Ovary (tissue), 3 donors: Measurements from ENCODE around the gene POLD1.

Experiments used
- EP300 ChIP-seq: sonication (generic); formaldehyde crosslinking; IDR thresholded peaks from one replicate; pipeline ENCODE4 v1.6.1; 2017; ENCODE audit warnings: antibody characterized with exemption
- POLR2A ChIP-seq: fragments of 450-650 bp; IDR thresholded peaks from one replicate; pipeline ENCODE4 v1.6.1; 2017; ENCODE audit warnings: antibody characterized with exemption, mild to moderate bottlenecking, moderate library complexity
- TF ChIP-seq, protein P1 (sequence below), 3 donors: fragments of 450-650 bp in 2 of 3; fragments of 200-600 bp in 1 of 3; IDR thresholded peaks; one replicate each; pipeline versions ENCODE4 v1.5.1 to v1.8.0; 2016 to 2022; ENCODE audit warnings: antibody characterized with exemption in 3 of 3, mild to moderate bottlenecking in 1 of 3
- donor health status: DM: no; HTN: no; CAD: no.

DNA sequence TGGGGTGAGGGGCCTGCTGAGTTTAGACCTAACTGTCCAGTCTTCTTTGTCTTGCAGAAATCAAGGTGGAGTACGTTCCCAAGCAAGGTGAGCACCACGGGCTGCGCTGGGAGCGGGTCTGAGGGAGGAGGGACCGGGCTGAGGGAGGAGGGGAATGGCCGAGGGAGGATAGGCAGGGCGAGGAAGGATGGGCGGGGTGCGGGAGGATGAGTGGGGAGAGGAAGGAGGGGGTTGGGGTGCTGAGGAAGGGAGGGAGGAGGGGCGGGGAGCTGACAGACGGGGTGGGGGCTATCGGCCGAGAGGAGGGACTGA is 67.0 kb downstream of the POLD1 start:
- TF ChIP-seq POLR2A: no peak
- TF ChIP-seq, protein P1, sequence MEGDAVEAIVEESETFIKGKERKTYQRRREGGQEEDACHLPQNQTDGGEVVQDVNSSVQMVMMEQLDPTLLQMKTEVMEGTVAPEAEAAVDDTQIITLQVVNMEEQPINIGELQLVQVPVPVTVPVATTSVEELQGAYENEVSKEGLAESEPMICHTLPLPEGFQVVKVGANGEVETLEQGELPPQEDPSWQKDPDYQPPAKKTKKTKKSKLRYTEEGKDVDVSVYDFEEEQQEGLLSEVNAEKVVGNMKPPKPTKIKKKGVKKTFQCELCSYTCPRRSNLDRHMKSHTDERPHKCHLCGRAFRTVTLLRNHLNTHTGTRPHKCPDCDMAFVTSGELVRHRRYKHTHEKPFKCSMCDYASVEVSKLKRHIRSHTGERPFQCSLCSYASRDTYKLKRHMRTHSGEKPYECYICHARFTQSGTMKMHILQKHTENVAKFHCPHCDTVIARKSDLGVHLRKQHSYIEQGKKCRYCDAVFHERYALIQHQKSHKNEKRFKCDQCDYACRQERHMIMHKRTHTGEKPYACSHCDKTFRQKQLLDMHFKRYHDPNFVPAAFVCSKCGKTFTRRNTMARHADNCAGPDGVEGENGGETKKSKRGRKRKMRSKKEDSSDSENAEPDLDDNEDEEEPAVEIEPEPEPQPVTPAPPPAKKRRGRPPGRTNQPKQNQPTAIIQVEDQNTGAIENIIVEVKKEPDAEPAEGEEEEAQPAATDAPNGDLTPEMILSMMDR (IDR thresholded peaks at IDR 0.05): no peak
- no peak for TF ChIP-seq EP300
